B cell (primary cell): ENCODE results near the gene CACNA2D3. TPM values are rescaled to one million over a fixed set of nuclear protein-coding genes. Genes with fewer than 3 reads are reported as not detected.

Source experiments
- ATAC-seq: fragments of 200-7000 bp; cut with Tn5 transposase; one replicate; pipeline ENCODE4 v1.10.0; 2021; ENCODE audit warnings: low read depth, mild to moderate bottlenecking, moderate number of reproducible peaks, moderate library complexity
- CTCF ChIA-PET: fragments of 350-600 bp; sonication (Branson Sonifier 250); formaldehyde crosslinking; loops from one replicate; lab custom pipeline; 2021; ENCODE audit warnings: antibody characterized with exemption, inconsistent platforms; lab: Charles Lee
- POLR2A ChIA-PET: fragments of 350-600 bp; sonication (Branson Sonifier 250); formaldehyde crosslinking; loops from one replicate; lab custom pipeline; 2021; ENCODE audit warnings: antibody characterized with exemption; lab: Charles Lee
- DNase-seq: peaks from one replicate; pipeline ENCODE4 v3.0.0; 2013
- H2AFZ ChIP-seq: 2 replicates; pipeline ENCODE4 v1.6.1; 2012; ENCODE audit warnings: mild to moderate bottlenecking, low read depth, low read length; ENCODE audit not compliant: insufficient read depth, poor library complexity, severe bottlenecking
- H3K27ac ChIP-seq, 2 donors: 1 replicate in 1 of 2; 2 replicates in 1 of 2; pipeline ENCODE4 v1.5.1; 2012 to 2013; ENCODE audit warnings: low read length in 2 of 2, mild to moderate bottlenecking in 2 of 2, moderate library complexity in 1 of 2
- H3K27me3 ChIP-seq, 4 experiments: fragments of 200-600 bp in 1 of 4; sonication (generic) in 1 of 4; replicated peaks in 1 of 4; 1 replicate in 2 of 4; 2 replicates in 2 of 4; pipeline versions ENCODE4 v1.6.1 to v1.7.0; 2013 to 2016; ENCODE audit warnings: low read length in 3 of 4, mild to moderate bottlenecking in 2 of 4, mixed read lengths in 1 of 4, moderate library complexity in 1 of 4; ENCODE audit not compliant: insufficient read depth in 4 of 4, control insufficient read depth in 3 of 4; ENCODE audit errors: control extremely low read depth in 1 of 4
- H3K36me3 ChIP-seq, 2 experiments: replicated peaks in 1 of 2; 1 replicate in 1 of 2; 2 replicates in 1 of 2; pipeline versions ENCODE4 v1.6.1 to v1.7.1; 2013; ENCODE audit warnings: low read length in 1 of 2; ENCODE audit not compliant: insufficient read depth in 2 of 2, control insufficient read depth in 1 of 2; ENCODE audit errors: control extremely low read depth in 1 of 2, extremely low read depth in 1 of 2
- H3K4me1 ChIP-seq, 2 donors: fragments of 200-600 bp in 1 of 2; sonication (generic) in 1 of 2; 1 replicate in 1 of 2; 2 replicates in 1 of 2; pipeline versions ENCODE4 v1.5.1 to v1.6.1; 2013 to 2017; ENCODE audit warnings: low read length in 2 of 2; ENCODE audit not compliant: control insufficient read depth in 2 of 2, insufficient read depth in 2 of 2
- H3K4me2 ChIP-seq: replicated peaks from 2 replicates; pipeline ENCODE3; 2012; ENCODE audit warnings: mild to moderate bottlenecking, low read depth, low read length; ENCODE audit not compliant: poor library complexity, severe bottlenecking
- H3K4me3 ChIP-seq, 5 experiments: fragments of 200-600 bp in 1 of 5; sonication (generic) in 1 of 5; 1 replicate in 3 of 5; 2 replicates in 2 of 5; pipeline versions ENCODE4 v1.5.1 to v1.7.0; 2011 to 2016; ENCODE audit warnings: low read length in 4 of 5, mild to moderate bottlenecking in 4 of 5, low read depth in 2 of 5, control low read depth in 1 of 5, moderate library complexity in 1 of 5; ENCODE audit not compliant: insufficient read depth in 1 of 5; ENCODE audit errors: control extremely low read depth in 1 of 5, extremely low read depth in 1 of 5
- H3K79me2 ChIP-seq: fragments of 200-600 bp; sonication (generic); one replicate; pipeline ENCODE4 v1.6.0; 2016; ENCODE audit warnings: low read length; ENCODE audit not compliant: control insufficient read depth, insufficient read depth
- H3K9ac ChIP-seq: fragments of 200-600 bp; sonication (generic); 2 replicates; pipeline ENCODE4 v1.6.1; 2017; ENCODE audit warnings: mild to moderate bottlenecking, low read length, moderate library complexity
- H3K9me3 ChIP-seq, 3 donors: one replicate each; pipeline versions ENCODE4 v1.6.1 to v1.7.1; 2013; ENCODE audit warnings: low read length in 2 of 3; ENCODE audit not compliant: control insufficient read depth in 2 of 3, insufficient read depth in 1 of 3; ENCODE audit errors: control extremely low read depth in 1 of 3
- H4K20me1 ChIP-seq: 2 replicates; pipeline ENCODE4 v1.6.0; 2012; ENCODE audit warnings: mild to moderate bottlenecking, low read length; ENCODE audit not compliant: insufficient read depth, control insufficient read depth, poor library complexity, severe bottlenecking
- H3K27ac Mint-ChIP-seq: one replicate; pipeline ENCODE4 v1.8.0; 2021; ENCODE audit warnings: mixed read lengths
- H3K27me3 Mint-ChIP-seq: one replicate; pipeline ENCODE4 v1.8.0; 2021; ENCODE audit warnings: mixed read lengths
- H3K4me1 Mint-ChIP-seq: one replicate; pipeline ENCODE4 v1.8.0; 2021; ENCODE audit warnings: mixed read lengths
- H3K4me3 Mint-ChIP-seq: one replicate; pipeline ENCODE4 v1.8.0; 2021; ENCODE audit warnings: mixed read lengths
- H3K9me3 Mint-ChIP-seq: one replicate; pipeline ENCODE4 v1.8.0; 2022; ENCODE audit warnings: mixed read lengths; ENCODE audit not compliant: insufficient read depth
- CTCF ChIP-seq: fragments of 200-600 bp; IDR thresholded peaks from one replicate; pipeline ENCODE4 v1.8.0; 2022; ENCODE audit warnings: antibody characterized with exemption, mild to moderate bottlenecking
- EZH2 ChIP-seq: IDR thresholded peaks from 2 replicates; pipeline ENCODE4 v1.6.1; 2012; ENCODE audit warnings: borderline replicate concordance, low read depth, mild to moderate bottlenecking, moderate library complexity, low read length; ENCODE audit not compliant: insufficient read depth, poor library complexity, severe bottlenecking
- WGBS: methylation state at CpG from one replicate; pipeline ENCODE4 v1.1.5; 2013; ENCODE audit warnings: missing lambda C conversion rate; ENCODE audit not compliant: insufficient coverage; 5-methylcytosine and 5-hydroxymethylcytosine counted together
- intact Hi-C: fragments of 100-400 bp; cut with micrococcal nuclease; formaldehyde crosslinking; loops from one replicate; pipeline ENCODE4 v1.10.0; 2022
- polyA plus RNA-seq: library from polyadenylated mRNA; depleted of rRNA; stranded (reverse); fragments of >200 nt; gene quantifications from 2 replicates; pipeline ENCODE4 v1.2.3, GENCODE V29; 2012
- total RNA-seq, 2 donors: library from RNA; stranded (reverse); fragments of 120-200 nt in 1 of 2; gene quantifications; 1 replicate in 1 of 2; 2 replicates in 1 of 2; pipeline versions ENCODE4 v1.2.3 to v1.2.4, GENCODE V29; 2013 to 2022

CACNA2D3 gene
- total and polyA plus RNA-seq, 2 donors (not counting 1 experiment from before 2014, with no cell fraction given) = not detected

GRCh38 chr3:54270816-54271526 lies 148.6 kb downstream of the CACNA2D3 start:
- WGBS = 78% methylated on average over 1 of the region's 4 CpGs
- intact Hi-C loops = no loop called here
- H3K27me3 Mint-ChIP-seq = peaks cover 6% of the 10 kb centered on the region

More at GRCh38 chr3:54270816-54271526, 148.6 kb downstream of the CACNA2D3 start:
- no peak for ATAC-seq
- Histone ChIP-seq H3K4me2 (no peak overlapping the region), H3K9ac (no peak overlapping the region), H3K27me3 (no peaks in the 10 kb centered on the region), H3K36me3 (no peaks in the 10 kb centered on the region), H2AFZ (no peak overlapping the region), H4K20me1 (no peaks in the 10 kb centered on the region), H3K4me3 (no peak overlapping the region), H3K4me1 (no peaks in the 10 kb centered on the region), H3K27ac (no peak overlapping the region), H3K9me3 (peaks cover 0 to 6% (median 0%) of the 10 kb centered on the region in 3 donors), H3K79me2 (no peaks in the 10 kb centered on the region)
- no peak overlapping the region for H3K4me3 Mint-ChIP-seq
- no peak overlapping the region for H3K27ac Mint-ChIP-seq
- no peaks in the 10 kb centered on the region for H3K4me1 Mint-ChIP-seq
- DNase-seq = no peak
- ChIA-PET POLR2A (no interaction called here), CTCF (no interaction called here)
- H3K9me3 Mint-ChIP-seq = no peaks in the 10 kb centered on the region
- TF ChIP-seq CTCF = no peak
- TF ChIP-seq EZH2 = no peak
